Measurements from ENCODE around the gene TREM1.

TREM1 gene

GRCh38 chr6:41283600-41283999, 2.9 kb downstream of the TREM1 start:
- peaks cover 22% of the 10 kb centered on the region for H3K4me1 Mint-ChIP-seq
- no peak overlapping the region for H3K27ac Mint-ChIP-seq
- DNase-seq: no peak
- peaks cover 3% of the 10 kb centered on the region for H3K9me3 Mint-ChIP-seq
- peaks cover 1% of the 10 kb centered on the region for H3K36me3 Mint-ChIP-seq
- CTCF ChIA-PET: no interaction called here
- no peak overlapping the region for H3K4me3 Mint-ChIP-seq
- H3K27me3 Mint-ChIP-seq: peaks cover 54% of the 10 kb centered on the region

GRCh38 chr6:41280381-41281057, 6.0 kb downstream of the TREM1 start:
- Mint-ChIP-seq H3K36me3 (no peaks in the 10 kb centered on the region), H3K9me3 (peaks cover 3% of the 10 kb centered on the region), H3K27me3 (peaks cover 59% of the 10 kb centered on the region), H3K4me1 (peaks cover 10% of the 10 kb centered on the region), H3K4me3 (no peak overlapping the region), H3K27ac (no peak overlapping the region)
- DNase-seq: no peak
- CTCF ChIA-PET: interaction anchor here (1.2 kb wide), 1 partner anchor 39 kb away, joined by 3 read pairs; no protein-coding TSS in a partner anchor

GRCh38 chr6:41278699-41279405, 7.6 kb downstream of the TREM1 start:
- CTCF ChIA-PET: interaction anchor here (0.7 to 3.4 kb wide), 11 partner anchors 9 to 187 kb away, joined by 3 to 21 read pairs (median 4); partner anchors contain the start of gene TREML2
- peak; percentile 81 for DNase-seq
- Mint-ChIP-seq H3K36me3 (no peaks in the 10 kb centered on the region), H3K9me3 (peaks cover 3% of the 10 kb centered on the region), H3K4me3 (no peak overlapping the region), H3K27me3 (peaks cover 54% of the 10 kb centered on the region), H3K27ac (no peak overlapping the region), H3K4me1 (peaks cover 10% of the 10 kb centered on the region)

- CTCF ChIA-PET: interaction anchor here (0.6 to 3.4 kb wide), 8 partner anchors 8 to 166 kb away, joined by 3 to 21 read pairs (median 5); no protein-coding TSS in a partner anchor
- H3K4me1 Mint-ChIP-seq: peaks cover 10% of the 10 kb centered on the region
- H3K9me3 Mint-ChIP-seq: no peaks in the 10 kb centered on the region
- no peaks in the 10 kb centered on the region for H3K36me3 Mint-ChIP-seq
- no peak for DNase-seq
- H3K4me3 Mint-ChIP-seq: no peak overlapping the region
- H3K27me3 Mint-ChIP-seq: peaks cover 47% of the 10 kb centered on the region
- no peak overlapping the region for H3K27ac Mint-ChIP-seq
Observed at GRCh38 chr6:41277605-41278004, 8.9 kb downstream of the TREM1 start.

GRCh38 chr6:41275489-41275888, 11.0 kb downstream of the TREM1 start:
- Mint-ChIP-seq H3K27ac (no peak overlapping the region), H3K36me3 (no peaks in the 10 kb centered on the region), H3K4me3 (no peak overlapping the region), H3K9me3 (no peaks in the 10 kb centered on the region), H3K27me3 (peaks cover 37% of the 10 kb centered on the region), H3K4me1 (peaks cover 20% of the 10 kb centered on the region)
- no peak for DNase-seq
- CTCF ChIA-PET: no interaction called here

- H3K4me1 Mint-ChIP-seq: peaks cover 18% of the 10 kb centered on the region
- H3K27ac Mint-ChIP-seq: no peak overlapping the region
- H3K9me3 Mint-ChIP-seq: no peaks in the 10 kb centered on the region
- H3K27me3 Mint-ChIP-seq: peaks cover 37% of the 10 kb centered on the region
- CTCF ChIA-PET: no interaction called here
- no peak for DNase-seq
- H3K4me3 Mint-ChIP-seq: no peak overlapping the region
- no peaks in the 10 kb centered on the region for H3K36me3 Mint-ChIP-seq
Observed at GRCh38 chr6:41274256-41274655, 12.2 kb downstream of the TREM1 start.

- Mint-ChIP-seq H3K9me3 (no peaks in the 10 kb centered on the region), H3K4me1 (peaks cover 13% of the 10 kb centered on the region), H3K27me3 (peaks cover 33% of the 10 kb centered on the region), H3K36me3 (no peaks in the 10 kb centered on the region), H3K27ac (no peak overlapping the region), H3K4me3 (no peak overlapping the region)
- DNase-seq: no peak
- CTCF ChIA-PET: no interaction called here
Observed at GRCh38 chr6:41273714-41274113, 12.8 kb downstream of the TREM1 start.

- no peak for DNase-seq
- Mint-ChIP-seq H3K9me3 (no peaks in the 10 kb centered on the region), H3K27ac (no peak overlapping the region), H3K4me1 (peaks cover 10% of the 10 kb centered on the region), H3K36me3 (no peaks in the 10 kb centered on the region), H3K27me3 (peaks cover 31% of the 10 kb centered on the region), H3K4me3 (no peak overlapping the region)
- CTCF ChIA-PET: interaction anchor here (1.1 kb wide), 1 partner anchor 33 kb away, joined by 3 read pairs; no protein-coding TSS in a partner anchor
Observed at GRCh38 chr6:41272591-41273240, 13.8 kb downstream of the TREM1 start.

- H3K36me3 Mint-ChIP-seq: no peaks in the 10 kb centered on the region
- H3K27ac Mint-ChIP-seq: peak overlapping the region; percentile 26
Observed at GRCh38 chr6:41271901-41272395, 14.5 kb downstream of the TREM1 start.

GRCh38 chr6:41269716-41270115, 16.8 kb downstream of the TREM1 start:
- no peak for DNase-seq
- Mint-ChIP-seq H3K4me1 (peaks cover 10% of the 10 kb centered on the region), H3K9me3 (no peaks in the 10 kb centered on the region), H3K27ac (no peak overlapping the region), H3K27me3 (peaks cover 4% of the 10 kb centered on the region), H3K36me3 (peaks cover 2% of the 10 kb centered on the region), H3K4me3 (no peak overlapping the region)
- CTCF ChIA-PET: interaction anchor here (1.5 kb wide), 1 partner anchor 8 kb away, joined by 5 read pairs; no protein-coding TSS in a partner anchor

More at GRCh38 chr6:41271901-41272395, 14.5 kb downstream of the TREM1 start:
- Mint-ChIP-seq H3K4me3 (no peak overlapping the region), H3K4me1 (peaks cover 10% of the 10 kb centered on the region), H3K9me3 (no peaks in the 10 kb centered on the region), H3K27me3 (peaks cover 25% of the 10 kb centered on the region)
- peak; percentile 41 for DNase-seq
- CTCF ChIA-PET: interaction anchor here (1.1 kb wide), 1 partner anchor 34 kb away, joined by 3 read pairs; no protein-coding TSS in a partner anchor

- no peaks in the 10 kb centered on the region for H3K9me3 Mint-ChIP-seq
- DNase-seq: no peak
- CTCF ChIA-PET: interaction anchor here (1.5 kb wide), 1 partner anchor 9 kb away, joined by 5 read pairs; no protein-coding TSS in a partner anchor
- H3K4me3 Mint-ChIP-seq: no peak overlapping the region
- no peak overlapping the region for H3K27ac Mint-ChIP-seq
- peaks cover 3% of the 10 kb centered on the region for H3K27me3 Mint-ChIP-seq
- peaks cover 2% of the 10 kb centered on the region for H3K36me3 Mint-ChIP-seq
- peaks cover 10% of the 10 kb centered on the region for H3K4me1 Mint-ChIP-seq
Observed at GRCh38 chr6:41269166-41269565, 17.3 kb downstream of the TREM1 start.

- Mint-ChIP-seq H3K27ac (no peak overlapping the region), H3K4me3 (no peak overlapping the region), H3K36me3 (peaks cover 2% of the 10 kb centered on the region), H3K27me3 (peaks cover 5% of the 10 kb centered on the region), H3K9me3 (peaks cover 4% of the 10 kb centered on the region), H3K4me1 (peaks cover 10% of the 10 kb centered on the region)
- DNase-seq: no peak
- CTCF ChIA-PET: interaction anchor here (1.5 kb wide), 1 partner anchor 10 kb away, joined by 5 read pairs; no protein-coding TSS in a partner anchor
Observed at GRCh38 chr6:41268478-41268877, 18.0 kb downstream of the TREM1 start.

- Mint-ChIP-seq H3K27me3 (peaks cover 7% of the 10 kb centered on the region), H3K27ac (no peak overlapping the region), H3K4me3 (no peak overlapping the region), H3K4me1 (peaks cover 1% of the 10 kb centered on the region), H3K9me3 (peaks cover 18% of the 10 kb centered on the region), H3K36me3 (peaks cover 4% of the 10 kb centered on the region)
- no peak for DNase-seq
- CTCF ChIA-PET: no interaction called here
Observed at GRCh38 chr6:41266541-41266940, 19.9 kb downstream of the TREM1 start.

GRCh38 chr6:41263267-41263666, 23.2 kb downstream of the TREM1 start:
- H3K9me3 Mint-ChIP-seq: peaks cover 32% of the 10 kb centered on the region
- H3K27ac Mint-ChIP-seq: no peak overlapping the region
- H3K36me3 Mint-ChIP-seq: peaks cover 5% of the 10 kb centered on the region
- peaks cover 17% of the 10 kb centered on the region for H3K27me3 Mint-ChIP-seq
- DNase-seq: no peak
- H3K4me1 Mint-ChIP-seq: no peaks in the 10 kb centered on the region
- CTCF ChIA-PET: no interaction called here
- H3K4me3 Mint-ChIP-seq: no peak overlapping the region

Data from activated naive CD4-positive, alpha-beta T cell treated with anti-CD3 and anti-CD28 coated beads, Interleukin-2, amount 10 ng/mL, durations not matched to agents 7 days and 5 days (primary cell).